ENCODE results near the gene KCNQ5. TPM values are rescaled to one million over a fixed set of nuclear protein-coding genes. Genes with fewer than 3 reads are reported as not detected.

Gene KCNQ5
- total RNA-seq, 1 experiment from 2014 or later: 7.1 TPM

DNA sequence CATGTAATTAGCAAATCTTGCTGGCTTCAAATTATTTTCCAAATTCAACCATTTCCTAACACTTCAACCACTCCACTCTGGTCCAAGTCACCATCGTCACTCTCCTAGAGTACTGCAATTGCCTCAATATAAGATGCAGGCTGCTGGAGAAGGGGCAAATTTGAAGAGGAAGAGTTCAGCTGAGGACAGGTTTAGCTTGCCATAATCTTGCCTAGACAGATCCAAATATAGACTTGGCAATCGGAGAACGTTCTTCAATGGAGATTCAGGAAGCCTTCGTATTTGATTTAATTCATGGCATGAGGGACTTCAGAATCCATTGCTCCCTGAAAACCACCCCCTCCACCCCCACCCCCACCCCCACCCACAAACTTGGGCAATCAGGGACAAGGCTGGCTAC is 618.9 kb downstream of the KCNQ5 start:
- DNase-seq (ENCODE audit: low read depth): no peak

DNA sequence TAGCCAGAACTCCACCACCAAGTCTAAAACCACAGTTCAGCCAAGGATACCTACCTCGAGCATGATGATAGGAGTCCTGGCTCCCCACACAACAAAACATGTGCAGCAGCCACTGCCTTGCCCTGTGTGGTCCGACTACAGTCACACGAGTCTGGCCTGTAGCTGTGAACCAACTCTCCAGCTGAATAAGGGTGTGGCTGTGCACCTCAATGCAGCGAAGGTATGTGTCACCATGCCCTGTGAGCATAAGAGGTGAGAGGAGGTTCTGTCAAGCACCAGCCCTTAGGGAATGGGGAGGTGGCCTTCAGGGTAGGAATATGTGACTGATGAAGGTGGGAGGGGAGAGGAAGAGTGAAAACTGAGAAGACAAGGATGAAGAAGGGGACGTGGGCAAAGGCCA is 620.1 kb downstream of the KCNQ5 start:
- DNase-seq (ENCODE audit: low read depth): no peak

Data from LHCN-M2 (cell line).